GM21723 (cell line): Measurements from ENCODE around the gene SYCN.

Experiments
- ATAC-seq: cut with Tn5 transposase; IDR thresholded peaks from one replicate; pipeline ENCODE4 v1.9.1; 2021; ENCODE audit warnings: mild to moderate bottlenecking, moderate library complexity; ENCODE audit not compliant: unreplicated experiment

The SYCN gene

DNA sequence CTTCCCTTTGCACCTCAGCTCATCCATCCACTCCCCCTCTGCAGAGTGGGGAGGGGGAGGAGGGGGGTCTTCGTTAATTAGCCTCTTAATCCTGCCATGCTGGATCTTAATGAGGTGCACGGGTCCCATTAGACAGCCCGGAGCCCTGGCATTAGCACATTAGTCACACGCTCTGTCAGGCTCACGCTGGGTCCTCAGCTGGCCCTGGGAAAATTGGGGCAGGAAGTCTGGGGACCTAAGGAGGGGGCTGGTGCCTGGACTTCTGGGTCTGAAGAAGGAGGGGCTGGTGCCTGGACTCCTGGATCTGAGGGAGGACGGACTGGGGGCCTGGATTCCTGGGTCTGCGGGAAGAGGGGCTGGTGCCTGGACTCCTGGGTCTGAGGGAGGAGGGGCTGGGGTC lies 7.7 kb downstream of the SYCN start:
- ATAC-seq: no peak

DNA sequence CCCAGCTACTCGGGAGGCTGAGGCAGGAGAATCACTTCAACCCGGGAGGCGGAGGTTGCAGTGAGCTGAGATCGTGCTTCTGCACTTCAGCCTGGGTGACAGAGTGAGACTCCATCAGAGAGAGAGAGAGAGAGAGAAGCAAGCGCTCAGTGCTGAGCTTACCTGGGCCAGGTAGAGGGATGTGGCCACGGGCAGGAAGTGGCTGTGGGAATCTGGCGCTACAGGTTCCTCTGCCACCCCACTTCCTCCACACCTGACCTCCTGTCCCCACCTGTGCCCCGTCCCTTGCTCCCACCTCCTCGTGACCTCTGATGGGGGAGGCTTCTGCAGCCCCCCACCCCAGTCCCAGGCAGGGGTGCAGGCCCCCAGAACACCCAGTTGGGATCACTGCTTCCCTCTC lies 8.3 kb downstream of the SYCN start:
- ATAC-seq: no peak

DNA sequence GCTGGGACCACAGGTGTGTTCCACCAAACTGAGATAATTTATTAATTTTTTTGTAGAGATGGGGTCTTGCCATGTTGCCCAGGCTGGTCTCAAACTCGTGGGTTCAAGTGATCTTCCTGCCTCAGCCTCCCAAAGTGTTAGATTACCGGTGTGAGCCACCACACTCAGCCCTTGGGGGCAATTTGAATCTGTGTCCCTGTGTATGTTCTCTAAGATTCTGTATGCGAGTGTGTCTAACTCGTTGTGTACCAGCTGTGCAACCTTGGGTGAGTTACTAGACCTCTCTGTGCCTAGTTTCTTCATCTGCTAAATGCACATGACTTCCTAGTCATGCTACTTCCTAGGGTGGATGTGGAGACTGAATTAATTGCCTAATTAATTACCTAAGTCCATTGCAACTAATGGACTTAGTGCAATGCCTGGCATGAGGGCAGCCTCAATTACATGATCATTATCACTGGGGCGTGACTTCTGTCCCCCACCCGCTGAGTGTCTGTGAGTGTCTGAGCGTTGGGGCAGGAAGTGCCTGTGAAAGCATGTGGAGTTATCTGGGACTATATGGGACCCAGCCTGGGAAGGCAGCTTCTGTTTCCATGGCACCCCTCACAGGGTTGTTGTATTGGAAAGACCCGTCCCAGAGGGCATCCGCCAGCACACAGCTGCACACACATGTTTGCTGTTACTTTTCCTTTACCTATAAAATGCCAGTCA lies 9.1 kb downstream of the SYCN start:
- ATAC-seq: no peak

DNA sequence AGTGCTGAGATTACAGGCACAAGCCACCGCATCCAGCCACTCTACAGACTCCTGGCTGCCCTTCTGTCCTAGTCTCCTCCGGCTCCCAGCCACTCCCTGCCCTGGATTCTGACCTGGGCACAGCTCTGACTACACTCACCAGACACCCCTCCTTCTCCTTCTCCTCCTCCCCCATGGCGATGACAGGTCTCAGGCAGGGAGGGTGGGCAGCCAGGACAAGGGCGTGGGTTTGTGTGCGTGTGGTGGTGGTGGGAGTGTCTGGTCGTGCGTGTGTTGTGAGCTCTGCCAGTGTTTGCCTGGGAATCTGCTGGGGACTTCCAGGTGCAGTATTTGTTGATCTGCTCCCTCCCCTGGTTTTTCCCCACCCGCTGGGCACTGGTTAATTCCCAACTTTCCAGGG lies 10.3 kb downstream of the SYCN start:
- no peak for ATAC-seq

DNA sequence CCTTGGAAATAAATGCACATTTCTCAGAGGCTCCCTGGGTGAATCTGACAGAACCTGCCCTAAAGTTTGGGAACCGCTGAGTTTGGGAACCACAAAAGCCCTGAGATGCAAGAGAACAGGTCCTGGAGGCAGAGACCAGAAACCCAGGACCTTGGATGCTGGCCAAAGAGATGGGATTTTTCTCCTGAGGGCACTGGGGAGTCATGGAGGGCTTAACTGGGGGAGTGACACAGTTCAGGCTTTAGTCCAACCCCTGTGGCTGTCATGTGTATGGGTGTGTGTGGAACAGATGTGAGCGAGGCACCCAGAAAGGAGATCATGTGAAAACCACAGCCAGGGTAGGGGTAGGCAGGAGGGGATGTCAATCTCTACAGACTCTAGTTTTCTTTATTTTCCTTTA lies 11.2 kb downstream of the SYCN start:
- no peak for ATAC-seq

DNA sequence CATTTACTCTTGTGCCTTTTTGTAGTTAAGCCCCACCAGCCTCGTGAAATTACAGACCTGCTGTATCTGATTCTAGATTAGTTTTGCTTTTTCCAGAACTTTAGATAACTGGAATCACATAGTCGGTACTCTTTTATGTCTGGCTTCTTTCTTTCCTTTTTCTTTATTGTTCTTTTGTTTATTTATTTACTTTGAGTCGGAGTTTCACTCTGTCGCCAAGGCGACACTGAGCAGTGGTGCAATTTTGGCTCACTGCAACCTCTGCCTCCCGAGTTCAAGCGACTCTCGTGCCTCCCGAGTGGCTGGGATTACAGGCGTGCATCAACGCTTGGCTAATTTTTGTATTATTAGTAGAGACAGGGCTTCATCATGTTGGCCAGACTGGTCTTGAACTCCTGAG lies 13.3 kb downstream of the SYCN start:
- ATAC-seq: no peak

DNA sequence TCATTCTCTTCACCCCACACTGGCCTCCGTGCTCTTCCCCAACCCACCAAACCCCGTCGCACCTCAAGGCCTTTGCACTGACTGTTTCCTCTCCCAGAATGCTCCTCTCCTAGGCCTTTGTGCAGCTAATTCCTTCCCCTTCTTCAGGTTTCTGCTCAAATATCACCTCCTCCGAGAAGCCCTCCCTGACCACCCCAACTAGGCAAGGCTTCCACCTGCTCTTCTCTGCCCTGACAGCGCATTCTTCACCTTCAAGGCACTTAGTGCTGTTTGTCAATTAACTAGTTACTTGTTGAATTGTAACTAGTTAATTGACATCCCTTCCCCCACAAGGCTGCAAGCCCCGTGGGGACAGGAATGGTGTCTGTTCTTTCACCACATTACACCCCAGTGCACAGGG lies 15.1 kb downstream of the SYCN start:
- ATAC-seq: no peak

DNA sequence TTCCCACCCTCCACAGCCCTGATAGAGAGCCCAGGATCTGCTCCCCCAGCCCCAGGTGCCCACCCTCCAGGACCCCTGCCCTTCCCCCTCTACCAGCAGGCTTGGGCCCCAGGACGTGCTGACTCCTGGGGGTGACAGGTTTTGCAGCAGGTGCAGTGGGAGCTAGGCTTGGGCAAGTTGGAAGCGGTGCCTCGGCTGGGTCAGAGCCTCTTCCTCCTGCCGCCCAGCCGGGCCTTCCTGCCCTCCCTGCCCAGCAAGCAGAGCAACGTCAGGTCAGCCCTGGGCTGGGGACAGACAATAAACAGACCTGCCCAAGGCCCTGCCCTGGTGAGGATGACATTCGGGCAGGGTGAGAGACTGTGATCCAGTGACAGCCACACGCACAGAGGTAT lies 16.5 kb downstream of the SYCN start:
- ATAC-seq: no peak

DNA sequence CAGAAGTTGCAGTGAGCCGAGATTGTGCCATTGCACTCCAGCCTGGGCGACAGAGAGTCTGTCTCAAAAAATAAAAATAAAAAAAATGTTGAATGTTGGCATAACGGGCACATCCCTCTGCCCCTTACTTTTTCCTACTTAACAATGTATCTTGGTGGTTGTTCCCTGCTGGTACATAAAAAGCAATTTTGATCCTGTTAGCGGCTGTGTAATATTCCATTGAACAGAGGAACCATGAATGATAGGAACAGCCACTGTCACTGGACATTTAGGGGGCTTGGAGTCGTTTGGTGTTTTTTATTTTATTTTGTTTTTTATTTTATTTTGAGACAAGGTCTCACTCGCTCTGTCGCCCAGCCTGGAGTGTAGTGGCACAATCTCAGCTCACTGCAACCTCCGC lies 17.7 kb downstream of the SYCN start:
- no peak for ATAC-seq

DNA sequence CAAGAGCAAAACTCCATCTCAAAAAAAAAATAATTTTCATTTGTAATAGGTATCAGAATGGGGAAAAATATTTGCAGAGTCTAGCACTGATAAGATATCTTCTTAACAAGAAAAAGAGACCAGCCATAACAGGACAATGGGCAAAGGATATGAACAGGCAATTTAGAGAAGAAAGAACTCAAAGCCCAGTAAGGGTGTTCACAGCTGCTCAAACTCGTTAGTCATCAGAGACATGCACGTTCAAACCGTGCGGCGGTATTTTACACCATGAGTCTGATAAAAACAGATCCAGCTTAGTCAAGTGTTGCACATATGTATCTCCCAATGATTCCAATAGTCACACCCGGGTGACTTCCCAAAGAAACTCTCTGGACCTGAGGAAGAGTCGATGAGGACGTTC lies 21.0 kb downstream of the SYCN start:
- ATAC-seq: no peak

DNA sequence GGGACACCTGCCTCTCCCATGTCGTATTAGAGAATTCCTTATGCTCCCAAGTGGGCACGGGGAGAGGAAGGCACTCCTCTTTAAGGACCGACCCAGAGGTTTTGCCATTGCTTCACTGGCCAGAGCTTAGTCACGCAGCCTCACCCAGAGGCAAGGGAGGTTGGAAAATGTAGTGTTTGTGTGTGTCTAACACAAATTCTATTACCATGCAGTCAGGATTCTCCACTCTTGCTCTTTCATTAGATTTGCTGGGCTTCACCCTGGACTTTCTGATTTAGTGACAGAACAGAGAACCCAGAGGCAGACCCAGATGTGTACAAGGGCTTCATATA lies 21.9 kb downstream of the SYCN start:
- no peak for ATAC-seq

DNA sequence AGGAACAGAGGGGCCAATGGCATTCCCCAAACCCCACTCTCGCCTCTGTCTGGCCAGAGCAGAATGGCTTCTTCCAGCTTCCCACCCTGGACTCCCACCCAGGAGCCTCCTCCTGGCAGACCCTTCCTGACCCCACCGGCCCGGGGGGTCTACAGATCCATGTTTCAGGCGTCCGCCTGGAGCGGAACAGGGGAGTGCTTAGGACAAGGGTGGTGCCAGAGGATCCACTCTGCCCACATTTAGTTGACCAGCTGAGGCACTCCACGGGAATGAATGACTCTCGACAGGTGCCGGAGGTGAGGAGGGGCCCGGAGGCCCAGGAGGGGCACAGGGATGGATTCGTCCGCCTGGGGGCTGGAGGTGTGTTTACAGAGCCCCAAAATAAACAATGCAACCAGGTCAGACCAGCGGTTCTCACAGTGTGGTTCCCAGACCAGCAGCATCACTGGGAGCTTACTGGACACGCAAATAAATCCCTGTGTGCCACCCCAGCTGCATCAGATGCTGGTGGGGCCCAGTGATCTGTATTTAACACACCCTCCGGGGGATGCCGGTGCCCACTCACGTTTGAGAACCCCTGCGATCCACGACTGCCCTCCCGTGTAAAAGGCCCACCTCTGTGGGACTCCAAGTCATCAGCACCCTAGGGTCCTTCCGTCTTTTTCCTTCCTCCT lies 22.4 kb downstream of the SYCN start:
- ATAC-seq: no peak

DNA sequence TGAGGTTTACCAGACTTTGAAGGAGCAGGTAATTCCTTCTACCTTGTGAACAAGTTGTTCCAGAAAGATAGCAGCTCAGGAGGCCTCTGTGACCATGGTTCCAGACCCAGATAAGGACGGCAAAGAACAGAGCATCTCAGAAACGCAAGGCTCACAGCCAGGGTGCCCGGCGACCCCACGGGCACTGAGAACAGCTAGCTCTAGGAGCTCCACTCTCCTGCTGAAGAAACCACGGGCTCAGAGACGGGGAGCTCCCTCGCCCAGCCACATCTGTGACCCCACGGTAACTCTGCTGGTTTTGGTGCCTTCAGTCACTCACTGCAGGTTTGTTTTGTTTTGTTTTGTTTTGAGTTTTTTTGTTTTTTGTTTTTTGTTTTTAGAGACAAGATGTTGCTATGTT lies 23.3 kb downstream of the SYCN start:
- no peak for ATAC-seq

DNA sequence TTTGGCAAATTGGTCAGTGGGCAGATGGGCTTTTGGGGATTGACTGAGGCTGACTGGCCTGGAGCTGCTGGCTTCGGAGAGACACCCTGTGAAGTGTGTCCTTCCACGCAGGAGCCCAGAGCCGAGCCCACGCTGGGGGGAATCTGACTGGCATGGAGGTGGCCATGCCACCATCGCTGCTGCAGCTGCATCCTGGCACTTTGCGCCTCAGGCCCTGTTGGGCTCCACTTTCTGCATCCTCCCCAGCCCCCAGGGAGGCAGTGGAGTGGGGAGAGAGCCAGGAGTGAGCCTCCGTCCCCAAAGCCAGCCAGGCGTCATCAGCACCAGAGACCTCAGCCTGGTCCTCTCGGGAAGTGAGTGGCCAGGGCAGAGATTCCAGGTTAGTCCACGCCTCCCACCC lies 24.3 kb downstream of the SYCN start:
- no peak for ATAC-seq

DNA sequence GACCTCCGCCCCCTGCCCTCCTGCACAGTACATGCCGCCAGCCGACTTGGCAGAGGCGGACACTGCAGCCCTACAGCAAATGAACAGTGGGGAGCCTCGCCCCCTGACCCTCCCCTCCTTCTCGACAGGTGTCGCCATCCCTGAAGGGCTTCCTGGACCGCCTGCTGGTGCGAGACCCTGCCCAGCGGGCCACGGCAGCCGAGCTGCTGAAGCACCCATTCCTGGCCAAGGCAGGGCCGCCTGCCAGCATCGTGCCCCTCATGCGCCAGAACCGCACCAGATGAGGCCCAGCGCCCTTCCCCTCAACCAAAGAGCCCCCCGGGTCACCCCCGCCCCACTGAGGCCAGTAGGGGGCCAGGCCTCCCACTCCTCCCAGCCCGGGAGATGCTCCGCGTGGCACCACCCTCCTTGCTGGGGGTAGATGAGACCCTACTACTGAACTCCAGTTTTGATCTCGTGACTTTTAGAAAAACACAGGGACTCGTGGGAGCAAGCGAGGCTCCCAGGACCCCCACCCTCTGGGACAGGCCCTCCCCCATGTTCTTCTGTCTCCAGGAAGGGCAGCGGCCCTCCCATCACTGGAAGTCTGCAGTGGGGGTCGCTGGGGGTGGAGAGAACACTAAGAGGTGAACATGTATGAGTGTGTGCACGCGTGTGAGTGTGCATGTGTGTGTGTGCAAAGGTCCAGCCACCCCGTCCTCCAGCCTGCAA lies 25.6 kb downstream of the SYCN start:
- no peak for ATAC-seq

DNA sequence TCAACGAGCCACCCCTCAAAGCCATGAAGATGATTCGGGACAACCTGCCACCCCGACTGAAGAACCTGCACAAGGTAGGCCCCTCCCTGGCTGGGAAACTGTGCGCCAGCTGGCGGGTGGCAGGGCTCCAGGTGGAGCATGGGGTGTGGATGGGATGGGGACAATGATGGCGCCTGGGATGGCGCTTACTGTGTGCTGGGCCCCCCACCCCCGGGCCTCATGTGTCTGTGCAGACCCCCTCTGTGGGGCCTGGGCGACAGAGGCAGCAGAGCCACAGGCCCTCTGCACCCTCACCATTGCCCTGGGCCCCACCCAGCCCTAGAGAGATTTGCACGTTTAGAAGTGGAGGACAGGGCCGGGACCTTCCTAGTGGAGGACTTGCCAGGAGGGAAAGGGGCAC lies 26.3 kb downstream of the SYCN start:
- no peak for ATAC-seq

DNA sequence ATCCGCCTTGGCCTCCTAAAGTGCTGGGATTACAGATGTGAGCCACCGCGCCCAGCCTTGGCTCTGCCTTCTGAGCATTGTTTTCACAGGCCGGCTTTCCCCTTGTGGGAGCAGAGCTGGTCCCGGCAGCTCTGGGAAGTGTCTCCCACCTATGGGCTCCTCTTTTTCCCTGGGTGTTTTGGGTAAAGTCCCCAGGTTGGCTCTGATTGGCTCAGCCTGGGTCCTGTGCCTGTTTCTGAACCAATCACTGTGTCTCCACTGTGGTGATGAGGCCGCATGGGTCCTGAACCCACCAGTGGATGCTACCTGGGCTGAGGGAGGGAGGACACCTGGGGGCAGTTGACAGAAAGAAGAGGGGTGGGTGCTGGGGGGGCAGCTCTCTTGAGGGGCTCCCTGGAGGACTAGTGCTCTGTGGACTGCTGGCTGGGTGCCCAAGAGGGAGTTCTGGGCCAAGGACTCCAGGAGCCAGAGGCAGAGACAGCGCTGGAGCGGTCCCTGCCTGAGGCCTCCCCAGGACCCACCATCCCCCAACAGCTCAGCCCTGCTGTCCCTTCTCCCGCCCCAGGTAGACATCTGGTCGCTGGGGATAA lies 26.9 kb downstream of the SYCN start:
- no peak for ATAC-seq

DNA sequence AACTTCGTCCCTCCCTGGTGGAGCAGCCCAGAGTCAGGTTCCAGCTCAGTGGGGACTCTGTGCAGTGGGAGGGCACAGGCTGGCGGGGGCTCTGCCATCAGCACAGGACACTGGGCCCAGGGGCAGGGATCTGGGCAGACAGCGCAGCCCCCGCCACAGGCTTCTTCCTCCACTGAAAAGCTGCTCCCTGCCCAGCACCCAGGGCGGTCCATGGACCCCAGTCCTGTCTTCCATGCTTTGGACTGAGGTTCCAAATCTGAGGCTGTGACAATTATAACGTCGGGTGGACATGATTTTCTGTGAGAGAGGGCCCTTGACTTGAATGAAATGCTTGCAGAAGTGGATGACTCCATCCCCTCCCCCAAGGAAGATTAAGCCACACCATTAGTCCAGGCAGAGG lies 28.5 kb downstream of the SYCN start:
- no peak for ATAC-seq

DNA sequence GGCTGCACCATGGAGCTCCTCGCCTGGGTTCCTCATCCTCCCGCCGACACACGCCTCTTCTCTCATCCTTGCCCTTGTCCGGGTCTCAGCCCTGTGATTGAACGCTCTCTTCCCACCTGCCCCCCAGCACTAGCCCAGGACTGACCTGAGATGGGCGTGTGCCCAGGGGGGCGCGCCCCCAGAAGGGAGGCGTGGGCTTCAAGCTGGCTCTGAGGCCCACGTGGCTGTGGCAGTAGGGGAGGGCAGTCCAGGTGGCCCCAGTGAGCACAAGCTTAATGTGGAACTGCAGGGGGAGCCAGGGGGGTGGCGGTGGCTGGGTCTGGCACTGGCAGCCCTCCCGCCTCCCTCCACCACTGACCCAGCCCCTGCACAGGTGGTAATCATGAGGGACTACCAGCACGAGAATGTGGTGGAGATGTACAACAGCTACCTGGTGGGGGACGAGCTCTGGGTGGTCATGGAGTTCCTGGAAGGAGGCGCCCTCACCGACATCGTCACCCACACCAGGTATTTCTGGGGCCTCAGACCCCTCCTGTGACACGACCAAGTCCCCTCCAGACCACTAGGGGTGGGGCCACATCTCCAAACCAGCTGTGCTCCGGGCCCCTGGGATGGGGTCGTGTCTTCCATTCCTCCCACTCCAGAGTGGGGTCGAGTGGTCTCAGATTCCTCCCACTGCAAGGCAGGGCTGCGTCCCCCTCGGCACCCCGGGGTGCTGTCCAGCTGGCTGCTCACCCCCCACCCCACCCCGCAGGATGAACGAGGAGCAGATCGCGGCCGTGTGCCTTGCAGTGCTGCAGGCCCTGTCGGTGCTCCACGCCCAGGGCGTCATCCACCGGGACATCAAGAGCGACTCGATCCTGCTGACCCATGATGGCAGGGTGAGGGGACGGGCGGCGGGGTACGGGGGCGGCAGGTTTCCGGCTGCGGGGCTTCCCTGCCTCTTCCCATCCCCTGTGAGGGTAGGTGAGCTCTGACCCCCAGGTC lies 29.2 kb downstream of the SYCN start:
- no peak for ATAC-seq

DNA sequence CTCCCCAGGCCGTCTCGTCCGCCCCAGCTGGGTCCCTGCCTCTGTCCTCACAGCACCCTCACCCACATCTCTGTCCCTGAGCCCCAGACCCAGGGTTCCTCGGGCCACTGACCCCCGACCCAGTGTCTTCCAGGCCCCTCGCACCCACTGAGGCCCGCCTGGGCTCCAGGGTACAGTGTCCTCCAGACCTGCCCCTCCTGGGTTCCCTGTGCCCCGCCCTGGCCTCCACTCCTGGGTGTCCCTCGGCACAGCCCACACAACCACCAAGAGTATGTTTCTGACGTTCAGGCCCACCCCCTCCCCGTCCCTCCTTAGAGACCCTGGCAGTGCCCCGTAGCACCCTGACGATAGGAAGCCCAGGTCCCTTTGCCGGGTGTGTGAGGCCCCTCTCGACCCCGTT lies 29.9 kb downstream of the SYCN start:
- no peak for ATAC-seq

DNA sequence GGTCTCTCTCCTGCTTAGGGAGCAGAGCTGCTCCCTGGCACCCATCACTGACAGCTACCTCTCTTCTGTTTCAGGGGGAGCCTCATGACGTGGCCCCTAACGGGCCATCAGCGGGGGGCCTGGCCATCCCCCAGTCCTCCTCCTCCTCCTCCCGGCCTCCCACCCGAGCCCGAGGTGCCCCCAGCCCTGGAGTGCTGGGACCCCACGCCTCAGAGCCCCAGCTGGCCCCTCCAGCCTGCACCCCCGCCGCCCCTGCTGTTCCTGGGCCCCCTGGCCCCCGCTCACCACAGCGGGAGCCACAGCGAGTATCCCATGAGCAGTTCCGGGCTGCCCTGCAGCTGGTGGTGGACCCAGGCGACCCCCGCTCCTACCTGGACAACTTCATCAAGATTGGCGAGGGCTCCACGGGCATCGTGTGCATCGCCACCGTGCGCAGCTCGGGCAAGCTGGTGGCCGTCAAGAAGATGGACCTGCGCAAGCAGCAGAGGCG lies 30.5 kb downstream of the SYCN start:
- ATAC-seq: no peak
